WERI-Rb-1 (cell line): Measurements from ENCODE around the gene NR2F6.
A peak's percentile ranks its signal among the peaks of the same experiment; 100 is the strongest.
"Not testable (repeated sequence)": the region's sequence is repeated elsewhere in the genome, so short reads cannot be mapped to it uniquely, and the experiment has no call there.

ENCODE experiments used
- DNase-seq: peaks from one replicate; pipeline ENCODE4 v3.0.0-alpha.2; 2020
- H3K27ac ChIP-seq: fragments of 250-450 bp; sonication (Bioruptor Pico); 2 replicates; pipeline ENCODE4 v1.5.1; 2020; ENCODE audit warnings: mild to moderate bottlenecking, moderate library complexity
- H3K27me3 ChIP-seq: fragments of 250-450 bp; sonication (Bioruptor Pico); 2 replicates; pipeline ENCODE4 v1.5.1; 2021; ENCODE audit warnings: mild to moderate bottlenecking, low read depth, moderate library complexity; ENCODE audit not compliant: insufficient read depth, severe bottlenecking
- H3K36me3 ChIP-seq: fragments of 250-450 bp; sonication (Bioruptor Pico); 2 replicates; pipeline ENCODE4 v1.5.1; 2020; ENCODE audit warnings: mild to moderate bottlenecking, moderate library complexity
- H3K4me3 ChIP-seq: 2 replicates; pipeline ENCODE4 v1.5.1; 2011; ENCODE audit warnings: low read depth, mild to moderate bottlenecking, control low read depth, low read length
- H3K9me3 ChIP-seq: fragments of 250-450 bp; sonication (Bioruptor Pico); 2 replicates; pipeline ENCODE4 v1.5.1; 2021; ENCODE audit warnings: mild to moderate bottlenecking, moderate library complexity; ENCODE audit not compliant: severe bottlenecking
- TF ChIP-seq, protein P1 (sequence below): IDR thresholded peaks from 2 replicates; pipeline ENCODE4 v1.5.1; 2011; ENCODE audit warnings: low read depth, mild to moderate bottlenecking, control low read depth, inconsistent platforms, low read length

The NR2F6 gene

DNA sequence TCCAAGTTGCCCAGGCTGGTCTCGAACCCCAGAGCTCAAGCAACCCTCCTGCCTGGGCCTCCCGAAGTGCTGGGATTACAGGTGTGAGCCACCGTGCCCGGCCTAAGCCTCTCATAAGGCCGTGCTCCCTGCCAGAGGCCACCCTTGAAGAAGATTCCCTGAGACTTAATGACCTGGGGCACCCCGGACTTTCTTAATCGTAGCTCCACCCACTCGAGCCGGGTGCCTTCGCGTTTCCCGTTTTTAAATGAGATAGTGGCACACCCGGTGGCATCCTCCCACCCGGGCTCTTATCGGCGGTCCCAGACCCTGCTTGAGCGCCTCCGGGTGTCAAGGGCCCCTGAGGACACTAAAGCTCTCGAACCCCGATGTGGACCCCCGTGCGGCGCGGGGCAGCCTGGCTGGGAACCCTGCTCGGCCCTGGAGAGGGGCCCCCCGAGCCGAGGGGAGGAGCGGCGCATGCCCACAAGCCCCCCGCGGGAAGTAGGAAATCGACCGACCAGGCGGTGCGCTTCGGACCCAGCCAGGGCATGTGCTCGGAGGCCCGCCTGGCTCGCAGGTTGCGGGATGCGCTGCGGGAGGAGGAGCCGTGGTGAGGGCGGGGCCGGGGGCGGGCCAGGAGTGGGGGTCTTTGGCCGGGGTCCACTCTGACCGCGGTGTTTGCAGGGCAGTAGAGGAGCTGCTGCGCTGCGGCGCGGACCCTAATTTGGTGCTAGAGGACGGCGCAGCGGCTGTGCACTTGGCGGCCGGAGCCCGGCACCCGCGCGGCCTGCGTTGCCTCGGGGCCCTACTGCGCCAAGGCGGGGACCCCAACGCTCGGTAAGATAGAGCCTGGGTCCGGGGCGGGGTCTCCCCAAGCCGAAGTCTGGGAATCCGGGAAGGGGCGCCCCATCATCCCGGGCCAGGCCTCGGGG is 35.9 kb upstream of the NR2F6 start, which contains the start of gene ANKLE1:
Gene ANKLE1, plus strand, starts transcription at position 511 of the 914 bp plus-strand sequence. Its CDS starts 20 bp downstream, at position 531.
- Histone ChIP-seq H3K27ac (peak within 1 kb of the TSS; percentile 26), H3K9me3 (peaks cover 6% of the 10 kb centered on the region), H3K36me3 (peaks cover 22% of the 10 kb centered on the region), H3K27me3 (no peaks in the 10 kb centered on the region), H3K4me3 (no peak within 1 kb of the TSS)
- no peak for DNase-seq
- TF ChIP-seq, protein P1, sequence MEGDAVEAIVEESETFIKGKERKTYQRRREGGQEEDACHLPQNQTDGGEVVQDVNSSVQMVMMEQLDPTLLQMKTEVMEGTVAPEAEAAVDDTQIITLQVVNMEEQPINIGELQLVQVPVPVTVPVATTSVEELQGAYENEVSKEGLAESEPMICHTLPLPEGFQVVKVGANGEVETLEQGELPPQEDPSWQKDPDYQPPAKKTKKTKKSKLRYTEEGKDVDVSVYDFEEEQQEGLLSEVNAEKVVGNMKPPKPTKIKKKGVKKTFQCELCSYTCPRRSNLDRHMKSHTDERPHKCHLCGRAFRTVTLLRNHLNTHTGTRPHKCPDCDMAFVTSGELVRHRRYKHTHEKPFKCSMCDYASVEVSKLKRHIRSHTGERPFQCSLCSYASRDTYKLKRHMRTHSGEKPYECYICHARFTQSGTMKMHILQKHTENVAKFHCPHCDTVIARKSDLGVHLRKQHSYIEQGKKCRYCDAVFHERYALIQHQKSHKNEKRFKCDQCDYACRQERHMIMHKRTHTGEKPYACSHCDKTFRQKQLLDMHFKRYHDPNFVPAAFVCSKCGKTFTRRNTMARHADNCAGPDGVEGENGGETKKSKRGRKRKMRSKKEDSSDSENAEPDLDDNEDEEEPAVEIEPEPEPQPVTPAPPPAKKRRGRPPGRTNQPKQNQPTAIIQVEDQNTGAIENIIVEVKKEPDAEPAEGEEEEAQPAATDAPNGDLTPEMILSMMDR = no peak

DNA sequence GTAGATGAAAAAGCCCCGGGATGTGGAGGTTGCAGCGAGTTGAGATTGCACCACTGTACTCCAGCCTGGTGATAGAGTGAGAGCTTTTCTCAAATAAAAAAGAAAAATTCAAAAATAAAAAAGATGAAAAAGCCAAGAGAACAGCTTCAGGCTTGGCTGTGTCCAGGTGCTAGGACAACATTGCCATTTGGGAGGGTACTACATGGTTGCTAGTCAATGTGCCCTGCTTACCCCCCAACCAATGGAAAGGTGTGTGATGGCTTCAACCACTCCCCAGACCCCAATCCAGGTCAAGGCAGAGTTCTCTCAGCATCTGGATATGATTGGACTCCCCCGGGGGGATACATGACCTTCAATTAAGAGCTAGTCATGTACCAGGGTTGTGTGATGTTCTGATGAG is 33.7 kb upstream of the NR2F6 start:
- H3K27ac ChIP-seq = no peak overlapping the region
- H3K36me3 ChIP-seq = peaks cover 30% of the 10 kb centered on the region

DNA sequence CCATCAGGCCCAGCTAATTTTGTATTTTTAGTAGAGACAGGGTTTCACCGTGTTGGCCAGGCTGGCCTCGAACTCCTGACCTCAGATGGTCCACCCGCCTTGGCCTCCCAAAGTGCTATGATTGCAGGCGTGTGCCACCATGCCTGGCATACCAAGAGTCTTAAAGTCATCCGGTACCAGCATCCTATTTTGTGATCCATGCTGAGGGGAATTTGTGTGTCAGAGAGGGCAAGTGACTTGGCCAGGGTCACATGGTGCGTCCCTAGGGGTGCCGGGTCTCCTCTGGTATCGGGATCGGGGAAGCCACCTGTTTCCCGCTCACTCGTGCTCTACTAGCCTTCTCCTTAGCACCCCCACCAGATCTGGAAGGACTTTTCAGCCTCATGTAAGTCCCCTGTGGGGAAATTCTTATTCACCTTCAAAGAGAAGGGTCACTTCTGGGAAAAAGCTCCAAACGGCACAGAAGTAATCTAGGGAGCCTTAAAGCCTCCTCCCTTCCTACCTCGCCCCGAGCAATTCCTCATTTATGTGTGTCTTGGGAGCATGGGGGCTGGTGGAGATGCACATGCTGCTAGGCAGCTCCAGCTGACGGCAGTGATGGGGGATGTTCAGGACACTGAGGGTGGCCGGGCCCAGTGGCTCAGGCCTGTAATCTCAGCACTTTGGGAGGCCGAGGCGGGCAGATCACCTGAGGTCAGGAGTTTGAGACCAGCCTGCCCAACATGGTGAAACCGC is 29.9 kb upstream of the NR2F6 start:
- DNase-seq = no peak
- H3K27ac ChIP-seq = no peak overlapping the region

More for the DNA sequence above, 33.7 kb upstream of the NR2F6 start:
- DNase-seq = no peak
- TF ChIP-seq, protein P1 = no peak
- H3K9me3 ChIP-seq = no peaks in the 10 kb centered on the region
- no peak overlapping the region for H3K4me3 ChIP-seq
- H3K27me3 ChIP-seq = no peaks in the 10 kb centered on the region

DNA sequence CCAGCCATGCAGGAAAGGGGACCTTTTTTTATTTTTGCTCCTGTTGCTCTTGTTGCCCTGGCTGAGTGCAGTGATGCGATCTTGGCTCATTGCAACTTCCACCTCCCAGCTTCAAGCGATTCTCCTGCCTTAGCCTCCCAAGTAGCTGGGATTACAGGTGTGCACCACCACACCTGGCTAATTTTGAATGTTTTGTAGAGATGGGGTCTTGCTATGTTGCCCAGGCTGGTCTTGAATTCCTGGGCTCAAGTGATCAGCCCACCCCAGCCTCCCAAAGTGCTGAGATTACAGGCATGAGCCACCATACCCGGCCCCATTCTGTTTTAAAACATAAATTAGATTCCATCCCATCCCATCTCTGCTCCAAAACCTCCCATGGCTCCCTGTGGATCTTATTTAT is 29.2 kb upstream of the NR2F6 start:
- not testable (repeated sequence) for H3K27ac ChIP-seq, H3K9me3 ChIP-seq, DNase-seq, H3K4me3 ChIP-seq, H3K27me3 ChIP-seq
- peaks cover 59% of the 10 kb centered on the region for H3K36me3 ChIP-seq

More for the DNA sequence above, 29.9 kb upstream of the NR2F6 start:
- Histone ChIP-seq H3K36me3 (peaks cover 56% of the 10 kb centered on the region), H3K27me3 (no peaks in the 10 kb centered on the region), H3K9me3 (no peaks in the 10 kb centered on the region), H3K4me3 (no peak overlapping the region)
- TF ChIP-seq, protein P1 = no peak

DNA sequence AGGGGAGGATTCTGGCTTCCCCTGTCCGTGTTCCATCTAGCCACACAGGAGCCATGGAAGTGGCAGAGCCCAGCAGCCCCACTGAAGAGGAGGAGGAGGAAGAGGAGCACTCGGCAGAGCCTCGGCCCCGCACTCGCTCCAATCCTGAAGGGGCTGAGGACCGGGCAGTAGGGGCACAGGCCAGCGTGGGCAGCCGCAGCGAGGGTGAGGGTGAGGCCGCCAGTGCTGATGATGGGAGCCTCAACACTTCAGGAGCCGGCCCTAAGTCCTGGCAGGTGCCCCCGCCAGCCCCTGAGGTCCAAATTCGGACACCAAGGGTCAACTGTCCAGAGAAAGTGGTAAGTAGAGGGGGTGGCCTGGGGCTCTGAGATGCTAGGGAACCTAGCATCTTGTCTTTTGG is 23.0 kb upstream of the NR2F6 start:
- Histone ChIP-seq H3K36me3 (peaks cover 31% of the 10 kb centered on the region), H3K27me3 (no peaks in the 10 kb centered on the region), H3K9me3 (no peaks in the 10 kb centered on the region), H3K27ac (no peak overlapping the region), H3K4me3 (no peak overlapping the region)
- no peak for DNase-seq
- TF ChIP-seq, protein P1 = no peak
